ENCODE measurements around the gene SSBP2.
"Not testable (repeated sequence)": the region's sequence is repeated elsewhere in the genome, so short reads cannot be mapped to it uniquely, and the experiment has no call there.

The SSBP2 gene

GRCh38 chr5:81638471-81638870, 112.4 kb downstream of the SSBP2 start:
- H3K4me3 ChIP-seq (ENCODE audit: low read length) = no peak overlapping the region
- TF ChIP-seq ZNF274 (IDR thresholded peaks at IDR 0.05; ENCODE audit: low read depth, low read length) = no peak

- TF ChIP-seq ZNF274 (IDR thresholded peaks at IDR 0.05; ENCODE audit: low read depth, low read length) = no peak
- no peak overlapping the region for H3K4me3 ChIP-seq (ENCODE audit: low read length)
Measured at GRCh38 chr5:81633891-81634290, 117.0 kb downstream of the SSBP2 start.

GRCh38 chr5:81633471-81633870, 117.4 kb downstream of the SSBP2 start:
- no peak overlapping the region for H3K4me3 ChIP-seq (ENCODE audit: low read length)
- TF ChIP-seq ZNF274 (IDR thresholded peaks at IDR 0.05; ENCODE audit: low read depth, low read length) = no peak

DNA sequence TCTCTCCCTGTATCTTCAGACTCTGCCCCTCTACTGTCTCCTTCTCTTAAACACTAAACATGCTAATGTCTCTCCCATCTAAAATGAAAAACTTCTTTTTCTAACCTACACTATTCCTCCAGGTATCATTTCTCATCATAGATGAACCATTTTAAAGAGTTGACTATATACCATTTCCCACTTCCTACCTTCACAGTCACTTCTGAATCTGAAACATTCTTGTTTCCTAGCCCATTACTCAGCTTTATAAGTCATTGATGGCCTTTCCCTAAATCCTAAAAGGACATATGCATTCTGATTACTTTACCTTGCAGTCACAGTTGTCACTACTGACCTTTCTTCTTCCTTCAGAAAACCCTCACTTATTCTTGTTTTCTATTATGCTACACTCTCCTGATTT, 118.2 kb downstream of the SSBP2 start:
- TF ChIP-seq ZNF274 (IDR thresholded peaks at IDR 0.05; ENCODE audit: low read depth, low read length) = no peak
- no peak overlapping the region for H3K4me3 ChIP-seq (ENCODE audit: low read length)

- H3K4me3 ChIP-seq (ENCODE audit: low read length) = no peak overlapping the region
- TF ChIP-seq ZNF274 (IDR thresholded peaks at IDR 0.05; ENCODE audit: low read depth, low read length) = no peak
Measured at GRCh38 chr5:81631621-81632020, 119.3 kb downstream of the SSBP2 start.

GRCh38 chr5:81631124-81631523, 119.8 kb downstream of the SSBP2 start:
- no peak for TF ChIP-seq ZNF274 (IDR thresholded peaks at IDR 0.05; ENCODE audit: low read depth, low read length)
- H3K4me3 ChIP-seq (ENCODE audit: low read length) = no peak overlapping the region

- no peak for TF ChIP-seq ZNF274 (IDR thresholded peaks at IDR 0.05; ENCODE audit: low read depth, low read length)
- H3K4me3 ChIP-seq (ENCODE audit: low read length) = no peak overlapping the region
Measured at GRCh38 chr5:81630684-81631083, 120.2 kb downstream of the SSBP2 start.

DNA sequence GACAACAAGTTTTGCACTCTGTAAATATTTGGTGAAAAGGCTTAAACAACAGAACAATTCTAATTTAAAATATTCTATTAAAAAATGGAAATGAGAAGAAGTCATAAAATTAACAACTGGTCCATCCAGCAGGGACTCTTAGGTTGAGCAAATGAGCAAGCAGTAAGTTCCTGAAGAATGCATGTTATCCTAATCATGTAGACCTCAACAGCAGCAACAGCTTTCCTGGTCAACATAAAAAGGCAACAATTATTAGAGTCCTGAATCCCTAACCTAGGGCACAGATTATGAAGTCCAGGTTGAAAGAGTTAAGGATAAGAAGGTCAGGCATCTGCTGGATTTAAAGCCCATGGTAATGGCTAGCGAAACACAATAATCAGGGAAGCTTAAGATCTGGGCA, 120.9 kb downstream of the SSBP2 start:
- TF ChIP-seq ZNF274 (IDR thresholded peaks at IDR 0.05; ENCODE audit: low read depth, low read length) = no peak
- H3K4me3 ChIP-seq (ENCODE audit: low read length) = no peak overlapping the region

GRCh38 chr5:81628061-81628460, 122.8 kb downstream of the SSBP2 start:
- not testable (repeated sequence) for H3K4me3 ChIP-seq (ENCODE audit: low read length)

DNA sequence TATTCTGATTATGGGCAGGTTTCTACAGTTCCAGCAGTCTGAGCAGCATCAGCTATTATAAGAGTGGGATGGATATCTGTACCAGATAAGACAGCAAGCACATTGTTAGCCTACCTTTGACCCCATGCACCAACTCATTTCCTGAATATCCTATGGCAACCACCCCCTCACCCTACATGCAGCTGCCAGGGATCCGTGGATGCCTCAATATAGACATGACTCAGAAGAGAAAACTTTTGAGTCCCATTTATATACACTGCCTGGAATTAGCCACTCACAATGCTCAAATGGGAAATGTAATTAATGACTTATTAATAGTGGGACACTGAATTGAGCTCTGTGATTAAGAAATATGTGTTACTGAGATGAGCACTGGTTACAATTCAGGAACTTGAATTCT, 124.4 kb downstream of the SSBP2 start:
- TF ChIP-seq ZNF274 (IDR thresholded peaks at IDR 0.05; ENCODE audit: low read depth, low read length) = no peak
- no peak overlapping the region for H3K4me3 ChIP-seq (ENCODE audit: low read length)

- no peak overlapping the region for H3K4me3 ChIP-seq (ENCODE audit: low read length)
- TF ChIP-seq ZNF274 (IDR thresholded peaks at IDR 0.05; ENCODE audit: low read depth, low read length) = no peak
Measured at GRCh38 chr5:81609810-81610375, 141.0 kb downstream of the SSBP2 start.

- TF ChIP-seq ZNF274 (IDR thresholded peaks at IDR 0.05; ENCODE audit: low read depth, low read length) = no peak
- no peak overlapping the region for H3K4me3 ChIP-seq (ENCODE audit: low read length)
Measured at GRCh38 chr5:81608976-81609375, 141.9 kb downstream of the SSBP2 start.

DNA sequence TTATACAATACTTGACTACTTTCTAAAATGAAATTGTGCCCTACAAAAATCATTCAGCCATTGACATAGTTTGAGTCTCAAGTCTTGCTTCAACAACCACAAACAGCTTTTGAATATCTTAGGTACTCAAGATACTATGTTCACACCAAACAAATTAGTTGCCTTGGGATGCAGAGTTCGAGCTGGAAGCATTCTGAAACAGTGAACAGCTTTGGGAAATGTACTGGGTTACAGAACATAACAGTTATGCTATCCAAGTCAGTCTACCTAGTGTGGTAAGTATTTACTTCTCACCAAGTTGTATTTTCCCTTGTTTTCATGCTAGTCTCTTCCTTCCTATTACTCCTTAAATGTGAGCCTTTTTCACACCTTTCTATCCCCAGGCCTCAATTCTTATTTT, 143.2 kb downstream of the SSBP2 start:
- H3K4me3 ChIP-seq (ENCODE audit: low read length) = no peak overlapping the region
- no peak for TF ChIP-seq ZNF274 (IDR thresholded peaks at IDR 0.05; ENCODE audit: low read depth, low read length)

DNA sequence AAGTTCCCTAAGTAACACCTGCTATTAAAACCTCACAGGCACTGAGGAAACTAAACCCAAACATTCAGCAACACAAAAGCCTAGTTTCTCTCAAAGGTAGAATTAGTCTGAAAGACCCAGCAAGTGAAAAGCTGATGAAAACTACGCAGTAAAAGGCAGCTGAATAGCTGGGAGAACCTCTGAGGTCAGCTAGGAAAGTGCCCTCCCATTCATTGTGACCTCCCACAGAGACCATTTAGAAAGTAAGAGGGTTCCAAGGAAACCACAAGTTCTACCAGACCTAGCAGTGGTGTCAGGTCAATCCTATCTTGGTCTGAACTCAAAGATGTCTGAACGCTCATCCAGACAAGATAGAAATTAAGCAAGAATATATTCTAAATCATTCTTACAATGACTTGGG, 144.7 kb downstream of the SSBP2 start:
- no peak overlapping the region for H3K4me3 ChIP-seq (ENCODE audit: low read length)
- TF ChIP-seq ZNF274 (IDR thresholded peaks at IDR 0.05; ENCODE audit: low read depth, low read length) = no peak

DNA sequence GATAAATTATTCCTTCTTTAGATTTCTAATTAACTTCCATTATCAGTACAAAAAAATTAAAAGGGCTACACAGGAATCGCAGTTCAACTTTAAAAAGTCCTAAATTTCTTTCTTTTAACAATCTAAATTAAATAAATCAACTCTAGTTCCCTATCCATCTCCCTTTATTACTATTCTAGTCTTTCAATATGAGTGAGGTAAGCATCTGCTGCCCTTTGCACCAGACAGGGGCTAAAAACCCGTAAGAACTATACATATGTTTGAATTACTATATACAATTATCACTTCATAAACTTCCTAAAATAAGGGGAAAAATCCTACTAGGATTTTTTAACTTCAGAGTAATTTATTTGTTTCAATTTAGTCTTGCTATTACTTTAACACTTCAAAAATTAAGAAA, 145.6 kb downstream of the SSBP2 start:
- TF ChIP-seq ZNF274 (IDR thresholded peaks at IDR 0.05; ENCODE audit: low read depth, low read length) = no peak
- H3K4me3 ChIP-seq (ENCODE audit: low read length) = no peak overlapping the region

GRCh38 chr5:81604193-81604592, 146.7 kb downstream of the SSBP2 start:
- no peak overlapping the region for H3K4me3 ChIP-seq (ENCODE audit: low read length)
- no peak for TF ChIP-seq ZNF274 (IDR thresholded peaks at IDR 0.05; ENCODE audit: low read depth, low read length)

All from GM08714 (cell line).